DOHH2 (cell line): Measurements from ENCODE around the gene PDE3B.

ENCODE experiments used
- EZH2phosphoT487 ChIP-seq: fragments of 200-600 bp; sonication (generic); IDR thresholded peaks from 2 replicates; pipeline ENCODE4 v1.6.1; 2017; ENCODE audit warnings: borderline replicate concordance, mild to moderate bottlenecking, antibody characterized with exemption, low read length, moderate library complexity, mixed read lengths
- TF ChIP-seq, protein P1 (sequence below): fragments of 200-600 bp; sonication (generic); IDR thresholded peaks from one replicate; pipeline ENCODE4 v1.5.1; 2014; ENCODE audit warnings: antibody characterized with exemption, mild to moderate bottlenecking, low read depth, low read length; ENCODE audit not compliant: poor library complexity, severe bottlenecking

DNA sequence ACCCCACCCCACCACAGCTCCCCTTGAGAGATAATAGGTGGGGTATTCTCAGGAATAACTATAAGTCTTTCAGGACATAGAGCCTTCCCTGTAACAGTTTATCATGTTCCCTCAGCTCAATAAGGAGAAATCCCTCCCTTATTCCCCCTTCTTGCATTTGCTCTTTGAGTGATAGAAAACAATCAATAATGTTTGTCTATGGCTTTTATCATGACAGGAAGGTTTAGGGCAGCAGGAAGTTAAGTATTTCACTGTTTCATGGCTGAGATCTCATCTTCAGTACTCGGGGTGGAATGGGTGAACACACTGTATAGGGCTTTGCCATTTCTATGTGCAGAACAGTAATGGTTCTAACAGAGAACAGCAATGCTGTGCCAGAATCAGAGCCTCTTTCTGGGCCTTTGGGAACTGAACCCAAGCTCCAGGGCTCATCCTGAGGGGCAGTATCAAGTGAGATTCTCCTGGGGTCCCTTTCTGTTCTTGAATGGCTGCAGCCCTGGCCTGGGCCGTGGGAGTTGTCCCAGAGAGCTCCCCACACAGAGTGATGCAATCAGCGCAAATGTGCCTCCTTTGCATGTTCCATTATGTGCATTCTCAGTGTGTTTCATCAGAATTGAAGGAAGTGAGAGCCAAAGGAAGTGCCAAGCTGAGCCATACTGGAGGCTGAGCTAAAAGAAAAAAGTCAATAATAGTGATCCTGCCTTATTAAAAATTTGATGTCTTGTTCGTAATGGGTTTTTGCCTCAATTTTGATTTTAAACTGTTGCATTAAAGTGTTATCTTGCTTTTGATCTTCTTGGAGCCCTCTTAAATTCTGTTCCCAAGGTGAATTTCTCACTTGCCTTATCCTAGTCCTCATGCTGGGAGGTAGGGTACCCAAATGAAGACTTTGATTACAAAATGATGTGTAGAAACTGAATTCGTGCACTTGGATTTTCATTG is 251.3 kb downstream of the PDE3B start:
- TF ChIP-seq, protein P1, sequence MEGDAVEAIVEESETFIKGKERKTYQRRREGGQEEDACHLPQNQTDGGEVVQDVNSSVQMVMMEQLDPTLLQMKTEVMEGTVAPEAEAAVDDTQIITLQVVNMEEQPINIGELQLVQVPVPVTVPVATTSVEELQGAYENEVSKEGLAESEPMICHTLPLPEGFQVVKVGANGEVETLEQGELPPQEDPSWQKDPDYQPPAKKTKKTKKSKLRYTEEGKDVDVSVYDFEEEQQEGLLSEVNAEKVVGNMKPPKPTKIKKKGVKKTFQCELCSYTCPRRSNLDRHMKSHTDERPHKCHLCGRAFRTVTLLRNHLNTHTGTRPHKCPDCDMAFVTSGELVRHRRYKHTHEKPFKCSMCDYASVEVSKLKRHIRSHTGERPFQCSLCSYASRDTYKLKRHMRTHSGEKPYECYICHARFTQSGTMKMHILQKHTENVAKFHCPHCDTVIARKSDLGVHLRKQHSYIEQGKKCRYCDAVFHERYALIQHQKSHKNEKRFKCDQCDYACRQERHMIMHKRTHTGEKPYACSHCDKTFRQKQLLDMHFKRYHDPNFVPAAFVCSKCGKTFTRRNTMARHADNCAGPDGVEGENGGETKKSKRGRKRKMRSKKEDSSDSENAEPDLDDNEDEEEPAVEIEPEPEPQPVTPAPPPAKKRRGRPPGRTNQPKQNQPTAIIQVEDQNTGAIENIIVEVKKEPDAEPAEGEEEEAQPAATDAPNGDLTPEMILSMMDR = no peak
- TF ChIP-seq EZH2phosphoT487 = no peak
